Esophagus (tissue), 2 donors: ENCODE data around the gene TIMELESS. TPM values are rescaled to one million over a fixed set of nuclear protein-coding genes. Genes with fewer than 3 reads are reported as not detected.

ENCODE experiments used
- H3K27ac ChIP-seq, 2 donors: one replicate each; pipeline ENCODE4 v1.5.1; 2013; ENCODE audit warnings: low read depth in 2 of 2, mild to moderate bottlenecking in 2 of 2, inconsistent platforms in 1 of 2, low read length in 1 of 2, moderate library complexity in 1 of 2
- H3K27me3 ChIP-seq, 2 donors: one replicate each; pipeline ENCODE4 v1.6.1; 2013; ENCODE audit warnings: low read length in 2 of 2, control low read depth in 1 of 2, mild to moderate bottlenecking in 1 of 2; ENCODE audit not compliant: insufficient read depth in 2 of 2, control insufficient read depth in 1 of 2
- H3K36me3 ChIP-seq, 2 donors: one replicate each; pipeline ENCODE4 v1.6.1; 2013; ENCODE audit warnings: low read length in 1 of 2; ENCODE audit not compliant: control insufficient read depth in 2 of 2, insufficient read depth in 2 of 2
- H3K4me1 ChIP-seq, 2 donors: one replicate each; pipeline ENCODE4 v1.6.1; 2013; ENCODE audit warnings: low read length in 1 of 2; ENCODE audit not compliant: control insufficient read depth in 2 of 2, insufficient read depth in 2 of 2
- H3K4me3 ChIP-seq, 2 donors: one replicate each; pipeline ENCODE4 v1.5.1; 2013; ENCODE audit warnings: low read length in 2 of 2, mild to moderate bottlenecking in 2 of 2, low read depth in 1 of 2, moderate library complexity in 1 of 2
- H3K9me3 ChIP-seq, 2 donors: one replicate each; pipeline ENCODE4 v1.6.1; 2013; ENCODE audit warnings: mild to moderate bottlenecking in 2 of 2, low read depth in 1 of 2, low read length in 1 of 2, moderate library complexity in 1 of 2; ENCODE audit not compliant: control insufficient read depth in 2 of 2, insufficient read depth in 1 of 2
- WGBS, 2 donors: extraction: QIAGEN DNeasy Blood & Tissue Kit; methylation state at CpG; one replicate each; pipeline ENCODE4 v1.1.7; 2013; 5-methylcytosine and 5-hydroxymethylcytosine counted together
- polyA plus RNA-seq, 2 donors: library from polyadenylated mRNA; stranded (reverse); fragments of 200-250 nt; gene quantifications; one replicate each; pipeline ENCODE4 v1.2.3, GENCODE V29; 2013
- donor health status: healthy with polysubstance abuse.
- donor health status: Bipolar disorder and iron deficiency.

Gene TIMELESS
- polyA plus RNA-seq, 2 donors, result 9.2 TPM

- no peaks in the 10 kb centered on the region for H3K36me3 ChIP-seq
- no peaks in the 10 kb centered on the region for H3K9me3 ChIP-seq
- no peak overlapping the region for H3K27ac ChIP-seq
- H3K4me1 ChIP-seq, result no peaks in the 10 kb centered on the region
- H3K4me3 ChIP-seq, result no peak overlapping the region
- 70 to 75% methylated on average over 5 of the region's 5 CpGs for WGBS, 2 donors
- H3K27me3 ChIP-seq, result no peaks in the 10 kb centered on the region
These were observed 59.8 kb downstream of the TIMELESS start for GRCh38 chr12:56389412-56389811.

GRCh38 chr12:56387152-56387736 lies 62.0 kb downstream of the TIMELESS start:
- Histone ChIP-seq H3K4me1 (no peaks in the 10 kb centered on the region), H3K9me3 (no peaks in the 10 kb centered on the region), H3K4me3 (no peak overlapping the region), H3K27ac (peak overlapping the region in 1 of 2 donors; percentile 7), H3K36me3 (no peaks in the 10 kb centered on the region), H3K27me3 (no peaks in the 10 kb centered on the region)
- 55 to 56% methylated on average over 7 of the region's 7 CpGs for WGBS, 2 donors

DNA sequence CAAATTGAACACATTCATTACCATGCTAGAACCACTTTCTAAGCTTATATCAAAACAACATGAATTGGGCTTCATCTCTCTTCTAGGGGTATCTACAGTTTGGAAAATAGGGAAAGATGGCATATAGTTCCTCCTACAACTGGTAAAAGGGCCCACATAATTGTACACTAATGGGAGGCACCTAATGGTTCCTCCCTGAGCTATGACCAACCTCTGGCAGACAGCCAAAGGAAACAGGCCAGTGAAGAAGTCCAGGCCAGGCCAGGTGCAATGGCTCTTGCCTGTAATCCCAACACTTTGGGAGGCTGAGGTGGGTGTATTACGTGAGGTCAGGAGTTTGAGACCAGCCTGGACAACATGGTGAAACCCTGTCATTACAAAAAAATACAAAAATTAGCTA lies 63.4 kb downstream of the TIMELESS start:
- H3K27me3 ChIP-seq, result no peaks in the 10 kb centered on the region
- no peaks in the 10 kb centered on the region for H3K9me3 ChIP-seq
- no peak overlapping the region for H3K27ac ChIP-seq
- no peaks in the 10 kb centered on the region for H3K4me1 ChIP-seq
- 89 to 91% methylated on average over 1 of the region's 1 CpG for WGBS, 2 donors
- H3K4me3 ChIP-seq, result no peak overlapping the region
- no peaks in the 10 kb centered on the region for H3K36me3 ChIP-seq

GRCh38 chr12:56382611-56383010 lies 66.6 kb downstream of the TIMELESS start:
- Histone ChIP-seq H3K4me3 (no peak overlapping the region), H3K4me1 (no peaks in the 10 kb centered on the region), H3K27me3 (no peaks in the 10 kb centered on the region), H3K36me3 (no peaks in the 10 kb centered on the region), H3K9me3 (no peaks in the 10 kb centered on the region), H3K27ac (no peak overlapping the region)
- 93 to 96% methylated on average over 16 of the region's 16 CpGs for WGBS, 2 donors

DNA sequence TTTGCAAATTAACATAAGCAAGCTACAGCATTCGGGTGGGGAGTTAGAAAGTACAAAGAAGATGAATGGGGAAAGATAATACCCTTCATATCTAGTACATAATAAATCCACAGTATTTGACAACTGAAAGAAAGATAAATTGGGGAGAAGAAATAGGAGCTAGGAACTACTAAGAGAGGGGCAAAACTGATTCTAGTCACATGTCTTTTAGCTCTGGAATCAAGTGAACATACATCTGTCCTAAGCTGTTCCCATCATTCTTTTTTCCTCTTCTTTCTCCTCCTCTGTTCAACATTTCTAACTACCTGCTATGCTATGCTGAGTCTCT lies 71.3 kb downstream of the TIMELESS start:
- H3K27me3 ChIP-seq, result no peaks in the 10 kb centered on the region
- H3K9me3 ChIP-seq, result no peaks in the 10 kb centered on the region
- no peaks in the 10 kb centered on the region for H3K36me3 ChIP-seq
- 36 to 37% methylated on average over 1 of the region's 1 CpG for WGBS, 2 donors
- no peak overlapping the region for H3K4me3 ChIP-seq
- no peaks in the 10 kb centered on the region for H3K4me1 ChIP-seq
- H3K27ac ChIP-seq, result no peak overlapping the region

- Histone ChIP-seq H3K36me3 (no peaks in the 10 kb centered on the region), H3K4me3 (no peak overlapping the region), H3K27me3 (no peaks in the 10 kb centered on the region), H3K9me3 (no peaks in the 10 kb centered on the region), H3K27ac (no peak overlapping the region), H3K4me1 (no peaks in the 10 kb centered on the region)
- 73 to 79% methylated on average over 4 of the region's 4 CpGs for whole genome bisulfite sequencing, 2 donors
These were observed 71.8 kb downstream of the TIMELESS start for GRCh38 chr12:56377310-56377988.

DNA sequence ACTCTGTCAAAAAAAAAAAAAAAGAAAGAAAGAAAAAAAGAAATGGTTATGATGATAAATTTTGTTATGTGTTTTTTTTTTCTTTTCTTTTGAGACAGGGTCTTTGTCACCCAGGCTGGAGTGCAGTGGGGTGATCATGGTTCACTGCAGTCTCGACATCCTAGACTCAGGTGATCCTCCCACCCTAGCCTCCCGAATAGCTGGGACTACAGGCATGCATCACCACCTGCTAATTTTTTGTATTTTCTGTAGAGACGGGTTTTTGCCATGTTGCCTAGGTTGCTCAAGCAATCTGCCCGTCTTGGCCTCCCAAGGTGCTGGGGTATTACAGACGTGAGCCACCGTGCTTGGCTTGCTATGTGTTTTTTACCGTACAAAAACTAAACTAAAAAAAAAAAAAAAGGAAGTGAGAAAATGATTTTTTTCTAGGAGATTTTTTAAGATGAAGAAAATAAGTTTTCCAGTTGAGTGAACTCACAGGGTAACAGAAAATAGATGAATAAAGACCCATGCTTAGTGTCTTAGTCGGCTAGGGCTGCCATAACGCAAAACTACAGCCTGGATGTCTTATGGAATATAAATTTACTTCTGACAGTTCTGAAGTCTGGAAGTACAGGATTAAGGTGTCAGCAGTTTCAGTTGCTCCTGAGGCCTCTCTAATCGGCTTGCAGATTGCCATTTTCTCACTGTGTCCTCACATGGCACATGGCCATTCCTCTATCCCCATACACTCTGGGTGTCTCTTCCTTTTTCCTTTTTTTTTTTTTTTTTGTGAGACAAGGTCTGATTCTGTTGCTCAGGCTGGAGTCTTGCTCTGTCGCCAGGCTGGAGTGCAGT lies 73.4 kb downstream of the TIMELESS start:
- H3K27me3 ChIP-seq, result no peaks in the 10 kb centered on the region
- no peaks in the 10 kb centered on the region for H3K9me3 ChIP-seq
- no peaks in the 10 kb centered on the region for H3K4me1 ChIP-seq
- no peak overlapping the region for H3K4me3 ChIP-seq
- no peaks in the 10 kb centered on the region for H3K36me3 ChIP-seq
- H3K27ac ChIP-seq, result no peak overlapping the region
- WGBS, 2 donors, result 81 to 82% methylated on average over 11 of the region's 11 CpGs

DNA sequence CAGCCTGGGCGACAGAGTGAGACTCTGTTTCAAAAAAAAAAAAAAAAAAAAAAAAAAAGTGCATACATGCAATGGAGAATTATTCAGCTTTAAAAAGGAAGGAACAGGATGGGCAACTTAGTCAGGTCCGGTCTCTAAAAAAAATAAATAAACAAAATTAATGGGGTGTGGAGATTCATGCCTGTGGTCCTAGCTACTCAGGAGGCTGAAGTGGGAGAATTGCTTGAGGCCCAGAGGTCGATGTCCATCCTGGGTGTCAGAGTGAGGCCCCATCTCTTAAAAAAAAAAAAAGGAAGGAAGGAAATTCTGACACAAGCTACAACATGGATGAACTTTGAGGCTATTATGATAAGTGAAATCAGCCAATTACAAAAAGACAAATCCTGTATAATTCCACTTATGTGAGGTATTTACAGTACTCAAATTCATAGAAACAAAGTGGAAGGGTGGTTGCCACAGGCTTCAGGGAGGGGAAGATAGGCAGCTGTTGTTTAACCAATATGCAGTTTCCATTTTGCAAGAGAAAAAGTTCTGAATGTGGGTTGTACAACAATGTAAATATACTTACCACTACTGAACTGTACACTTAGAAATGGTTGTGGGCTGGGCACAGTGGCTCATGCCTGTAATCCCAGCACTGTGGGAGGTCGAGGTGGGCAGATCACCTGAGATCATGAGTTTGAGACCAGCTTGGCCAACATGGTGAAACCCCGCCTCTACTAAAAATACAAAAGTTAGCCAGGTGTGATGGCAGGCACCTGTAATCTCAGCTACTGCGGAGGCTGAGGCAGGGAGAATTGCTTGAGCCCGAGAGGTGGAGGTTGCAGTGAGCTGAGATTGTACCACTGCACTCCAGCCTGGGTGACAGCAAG lies 74.3 kb downstream of the TIMELESS start:
- Histone ChIP-seq H3K9me3 (no peaks in the 10 kb centered on the region), H3K4me1 (no peaks in the 10 kb centered on the region), H3K36me3 (no peaks in the 10 kb centered on the region), H3K27ac (no peak overlapping the region), H3K27me3 (no peaks in the 10 kb centered on the region), H3K4me3 (no peak overlapping the region)
- 74 to 77% methylated on average over 7 of the region's 7 CpGs for WGBS, 2 donors

GRCh38 chr12:56373515-56373914 lies 75.7 kb downstream of the TIMELESS start:
- Histone ChIP-seq H3K36me3 (no peaks in the 10 kb centered on the region), H3K4me1 (no peaks in the 10 kb centered on the region), H3K9me3 (no peaks in the 10 kb centered on the region), H3K27ac (no peak overlapping the region), H3K4me3 (no peak overlapping the region), H3K27me3 (no peaks in the 10 kb centered on the region)
- 88 to 98% methylated on average over 1 of the region's 1 CpG for WGBS, 2 donors
